Astrocyte (in vitro differentiated cells and primary cell): Measurements from ENCODE around the gene WDR6. TPM values are rescaled to one million over a fixed set of nuclear protein-coding genes. Genes with fewer than 3 reads are reported as not detected.

Source experiments
- DNase-seq: peaks from one replicate; pipeline ENCODE4 v3.0.0-alpha.2; 2010; ENCODE audit warnings: low read depth
- FAIRE-seq: peaks from 2 replicates; lab custom pipeline; 2011; peaks lifted over from hg19 to GRCh38; lab: Jason Lieb, UNC
- H2AFZ ChIP-seq: 2 replicates; pipeline ENCODE4 v1.6.0; 2012; ENCODE audit warnings: low read depth, low read length, inconsistent platforms
- H3K27ac ChIP-seq: 2 replicates; pipeline ENCODE4 v1.5.1; 2011; ENCODE audit warnings: low read depth, low read length, inconsistent platforms
- H3K27me3 ChIP-seq: 2 replicates; pipeline ENCODE4 v1.6.0; 2011; ENCODE audit warnings: low read length, inconsistent platforms; ENCODE audit not compliant: insufficient read depth
- H3K36me3 ChIP-seq: 2 replicates; pipeline ENCODE4 v1.5.1; 2011; ENCODE audit warnings: low read length, inconsistent platforms; ENCODE audit not compliant: insufficient read depth
- H3K4me1 ChIP-seq: 2 replicates; pipeline ENCODE4 v1.5.1; 2011; ENCODE audit warnings: low read length, inconsistent platforms; ENCODE audit not compliant: insufficient read depth
- H3K4me2 ChIP-seq: 2 replicates; pipeline ENCODE4 v1.6.0; 2012; ENCODE audit warnings: low read length, inconsistent platforms
- H3K4me3 ChIP-seq: 2 replicates; pipeline ENCODE4 v1.5.1; 2011; ENCODE audit warnings: low read depth, mild to moderate bottlenecking, low read length, inconsistent platforms; ENCODE audit not compliant: insufficient read depth
- H3K79me2 ChIP-seq: 2 replicates; pipeline ENCODE4 v1.6.0; 2012; ENCODE audit warnings: mild to moderate bottlenecking, low read length, inconsistent platforms; ENCODE audit not compliant: insufficient read depth
- H3K9ac ChIP-seq: 2 replicates; pipeline ENCODE4 v1.6.0; 2012; ENCODE audit warnings: mild to moderate bottlenecking, low read length, inconsistent platforms
- H3K9me3 ChIP-seq: 2 replicates; pipeline ENCODE4 v1.5.1; 2012; ENCODE audit warnings: low read depth, mild to moderate bottlenecking, low read length, inconsistent platforms; ENCODE audit not compliant: insufficient read depth
- H4K20me1 ChIP-seq: 2 replicates; pipeline ENCODE4 v1.6.0; 2012; ENCODE audit warnings: low read length, inconsistent platforms; ENCODE audit not compliant: insufficient read depth
- H3K27ac Mint-ChIP-seq: one replicate; pipeline ENCODE4 v1.8.0; 2021; ENCODE audit warnings: mild to moderate bottlenecking, mixed read lengths; ENCODE audit not compliant: unreplicated experiment
- H3K27me3 Mint-ChIP-seq: one replicate; pipeline ENCODE4 v1.8.0; 2021; ENCODE audit warnings: low read depth, mixed read lengths; ENCODE audit not compliant: unreplicated experiment
- H3K36me3 Mint-ChIP-seq: one replicate; pipeline ENCODE4 v1.8.0; 2021; ENCODE audit warnings: low read depth, mixed read lengths; ENCODE audit not compliant: unreplicated experiment
- H3K4me1 Mint-ChIP-seq: one replicate; pipeline ENCODE4 v1.8.0; 2021; ENCODE audit warnings: low read depth, mixed read lengths; ENCODE audit not compliant: unreplicated experiment
- H3K4me3 Mint-ChIP-seq: one replicate; pipeline ENCODE4 v1.8.0; 2021; ENCODE audit warnings: mild to moderate bottlenecking, moderate library complexity, mixed read lengths; ENCODE audit not compliant: unreplicated experiment
- H3K9me3 Mint-ChIP-seq: one replicate; pipeline ENCODE4 v1.8.0; 2021; ENCODE audit warnings: mild to moderate bottlenecking, mixed read lengths; ENCODE audit not compliant: unreplicated experiment
- EZH2 ChIP-seq: IDR thresholded peaks from 2 replicates; pipeline ENCODE4 v1.6.1; 2012; ENCODE audit warnings: mild to moderate bottlenecking, low read length, inconsistent platforms; ENCODE audit not compliant: insufficient read depth
- total RNA-seq: library from RNA; stranded (reverse); gene quantifications from 2 replicates; pipeline ENCODE4 v1.2.1, GENCODE V29; 2021
- TF ChIP-seq, protein P1 (sequence below): IDR thresholded peaks from 2 replicates; pipeline ENCODE4 v1.5.1; 2011; ENCODE audit warnings: low read depth, mild to moderate bottlenecking, inconsistent platforms, low read length, moderate library complexity; ENCODE audit not compliant: insufficient read depth

WDR6 gene
- total RNA-seq, 1 donor from 2014 or later: 130 TPM

DNA sequence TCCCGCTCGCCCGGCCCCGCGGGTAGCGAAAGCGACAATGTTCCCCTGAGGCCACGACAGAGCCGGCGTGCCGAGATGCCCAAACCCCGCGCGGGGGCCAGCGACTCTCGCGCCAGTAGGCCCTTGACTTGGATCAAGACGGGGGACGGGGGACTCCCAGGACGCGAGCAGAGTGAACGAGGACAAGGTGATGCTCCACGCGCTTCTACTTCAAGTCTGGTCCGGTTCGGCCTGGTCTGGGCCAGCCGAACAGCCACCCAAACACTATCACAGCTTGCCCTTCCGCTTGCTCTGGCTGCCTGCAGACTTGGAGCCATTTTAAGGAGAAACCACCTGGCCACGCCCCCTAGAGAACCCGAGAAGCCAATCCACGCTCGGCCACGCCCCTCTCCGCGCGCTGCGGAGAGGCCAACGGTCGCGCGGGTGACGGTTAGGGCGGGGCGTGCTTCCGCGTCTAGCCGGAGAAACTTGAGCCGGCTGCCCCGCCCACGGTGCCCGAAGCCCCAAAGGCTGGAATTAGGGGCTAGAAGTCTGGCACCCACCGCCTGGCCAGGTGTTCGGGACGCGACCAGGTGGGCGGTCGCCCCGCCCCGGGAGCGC lies 14.1 kb downstream of the WDR6 start:
- Mint-ChIP-seq H3K4me3 (peak overlapping the region; percentile 93), H3K27me3 (no peaks in the 10 kb centered on the region), H3K4me1 (peaks cover 18% of the 10 kb centered on the region), H3K9me3 (no peaks in the 10 kb centered on the region), H3K36me3 (peaks cover 13% of the 10 kb centered on the region), H3K27ac (peak overlapping the region; percentile 91)
- Histone ChIP-seq H3K79me2 (peaks cover 74% of the 10 kb centered on the region), H3K4me3 (peak overlapping the region; percentile 81), H4K20me1 (peaks cover 46% of the 10 kb centered on the region), H3K4me1 (peaks cover 30% of the 10 kb centered on the region), H3K9ac (peak overlapping the region; percentile 95), H3K9me3 (no peaks in the 10 kb centered on the region), H3K36me3 (peaks cover 29% of the 10 kb centered on the region), H3K27ac (peak overlapping the region; percentile 94), H3K27me3 (no peaks in the 10 kb centered on the region), H3K4me2 (peak overlapping the region; percentile 95), H2AFZ (peak overlapping the region; percentile 74)
- FAIRE-seq: no peak
- no peak for TF ChIP-seq EZH2
- TF ChIP-seq, protein P1, sequence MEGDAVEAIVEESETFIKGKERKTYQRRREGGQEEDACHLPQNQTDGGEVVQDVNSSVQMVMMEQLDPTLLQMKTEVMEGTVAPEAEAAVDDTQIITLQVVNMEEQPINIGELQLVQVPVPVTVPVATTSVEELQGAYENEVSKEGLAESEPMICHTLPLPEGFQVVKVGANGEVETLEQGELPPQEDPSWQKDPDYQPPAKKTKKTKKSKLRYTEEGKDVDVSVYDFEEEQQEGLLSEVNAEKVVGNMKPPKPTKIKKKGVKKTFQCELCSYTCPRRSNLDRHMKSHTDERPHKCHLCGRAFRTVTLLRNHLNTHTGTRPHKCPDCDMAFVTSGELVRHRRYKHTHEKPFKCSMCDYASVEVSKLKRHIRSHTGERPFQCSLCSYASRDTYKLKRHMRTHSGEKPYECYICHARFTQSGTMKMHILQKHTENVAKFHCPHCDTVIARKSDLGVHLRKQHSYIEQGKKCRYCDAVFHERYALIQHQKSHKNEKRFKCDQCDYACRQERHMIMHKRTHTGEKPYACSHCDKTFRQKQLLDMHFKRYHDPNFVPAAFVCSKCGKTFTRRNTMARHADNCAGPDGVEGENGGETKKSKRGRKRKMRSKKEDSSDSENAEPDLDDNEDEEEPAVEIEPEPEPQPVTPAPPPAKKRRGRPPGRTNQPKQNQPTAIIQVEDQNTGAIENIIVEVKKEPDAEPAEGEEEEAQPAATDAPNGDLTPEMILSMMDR: no peak
- peak; percentile 86 for DNase-seq

DNA sequence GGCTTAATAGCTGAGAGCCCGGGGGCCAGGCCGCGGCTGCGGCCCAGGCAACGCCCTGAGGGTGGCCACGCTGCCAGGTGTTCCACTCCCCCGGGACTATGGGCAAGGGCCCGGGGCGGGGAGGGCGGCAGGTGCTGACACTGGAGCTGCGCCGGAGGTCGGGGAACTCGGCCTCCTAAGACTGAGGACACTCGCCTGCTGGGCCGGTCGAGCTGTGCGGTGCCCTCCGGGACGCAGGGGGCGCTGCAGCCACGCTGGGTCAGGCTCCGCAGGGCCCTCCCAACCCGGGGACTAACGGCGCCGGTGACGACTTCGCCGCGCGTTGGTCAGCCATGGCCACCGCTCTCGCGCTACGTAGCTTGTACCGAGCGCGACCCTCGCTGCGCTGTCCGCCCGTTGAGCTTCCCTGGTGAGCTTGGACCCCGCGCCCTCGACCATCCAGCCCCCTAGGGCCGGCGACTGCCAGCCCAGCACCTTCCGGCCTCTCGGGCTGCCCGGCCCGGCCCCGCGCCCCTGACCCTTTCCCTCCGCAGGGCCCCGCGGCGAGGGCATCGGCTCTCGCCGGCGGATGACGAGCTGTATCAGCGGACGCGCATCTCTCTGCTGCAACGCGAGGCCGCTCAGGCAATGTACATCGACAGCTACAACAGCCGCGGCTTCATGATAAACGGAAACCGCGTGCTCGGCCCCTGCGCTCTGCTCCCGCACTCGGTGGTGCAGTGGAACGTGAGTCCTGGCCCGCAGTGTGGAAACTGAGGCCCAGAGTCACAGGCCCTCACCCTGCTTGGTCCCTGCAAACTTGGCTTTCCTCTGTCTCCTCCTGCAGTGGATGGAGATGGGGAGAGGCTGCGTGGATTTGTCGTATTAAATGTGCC lies 14.9 kb downstream of the WDR6 start, which contains the start of gene NDUFAF3:
TSS of gene NDUFAF3 (plus strand) at position 309 of the 875 bp plus-strand sequence. CDS start at position 333, 24 bp downstream.
- H2AFZ ChIP-seq: peak within 1 kb of the TSS; percentile 74
- peaks cover 22% of the 10 kb centered on the region for H3K4me1 Mint-ChIP-seq

More for the DNA sequence above, 14.9 kb downstream of the WDR6 start, which contains the start of gene NDUFAF3:
- Histone ChIP-seq H3K9me3 (no peaks in the 10 kb centered on the region), H3K79me2 (peaks cover 75% of the 10 kb centered on the region), H3K36me3 (peaks cover 34% of the 10 kb centered on the region), H3K27me3 (no peaks in the 10 kb centered on the region), H4K20me1 (peaks cover 47% of the 10 kb centered on the region), H3K9ac (peak within 1 kb of the TSS; percentile 95), H3K4me2 (peak within 1 kb of the TSS; percentile 95), H3K4me1 (peaks cover 26% of the 10 kb centered on the region), H3K4me3 (peak within 1 kb of the TSS; percentile 81), H3K27ac (peak within 1 kb of the TSS; percentile 94)
- H3K36me3 Mint-ChIP-seq: peaks cover 13% of the 10 kb centered on the region
- no peak for FAIRE-seq
- DNase-seq: peak; percentile 85
- peaks cover 1% of the 10 kb centered on the region for H3K9me3 Mint-ChIP-seq
- peak within 1 kb of the TSS; percentile 93 for H3K4me3 Mint-ChIP-seq
- peak within 1 kb of the TSS; percentile 92 for H3K27ac Mint-ChIP-seq
- no peak for TF ChIP-seq EZH2
- TF ChIP-seq, protein P1: peak; percentile 56
- H3K27me3 Mint-ChIP-seq: no peaks in the 10 kb centered on the region
